ENCODE results near the gene ADGB.
"Not testable (repeated sequence)": the region's sequence is repeated elsewhere in the genome, so short reads cannot be mapped to it uniquely, and the experiment has no call there.

The ADGB gene

DNA sequence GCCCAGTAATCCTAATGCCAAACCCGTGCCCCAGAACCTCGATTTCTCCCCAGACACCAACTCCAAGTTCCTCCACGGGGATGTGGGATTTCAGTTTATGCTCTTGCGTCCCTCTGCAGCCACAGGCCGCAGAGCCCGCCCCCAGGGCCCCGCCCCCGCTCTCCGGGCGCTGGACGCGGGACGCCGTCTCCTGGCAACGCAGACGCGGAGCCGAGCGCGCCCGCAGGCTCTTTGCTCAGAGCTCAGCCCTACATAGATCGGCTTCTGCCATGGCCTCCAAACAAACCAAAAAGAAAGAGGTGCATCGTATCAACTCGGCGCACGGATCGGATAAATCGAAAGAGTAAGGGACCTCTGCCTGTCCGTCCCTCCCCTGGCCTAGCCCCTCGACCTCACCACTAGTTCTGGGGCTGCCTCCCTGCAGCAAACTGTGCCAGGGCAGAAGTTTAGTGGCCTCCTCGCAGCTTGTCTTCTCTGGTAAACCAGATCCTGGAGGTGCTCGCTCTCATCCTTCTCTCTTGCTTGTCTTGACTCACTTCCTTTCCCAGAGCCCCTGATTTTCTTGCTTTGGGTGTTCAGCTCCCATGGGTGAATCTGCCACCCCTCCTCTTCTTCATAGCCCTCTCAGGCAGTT, at the start of gene ADGB:
Gene ADGB (plus strand): TSS at position 201 of the 634 bp plus-strand sequence. CDS start 69 bp downstream, at position 270.
- TF ChIP-seq, protein P1, sequence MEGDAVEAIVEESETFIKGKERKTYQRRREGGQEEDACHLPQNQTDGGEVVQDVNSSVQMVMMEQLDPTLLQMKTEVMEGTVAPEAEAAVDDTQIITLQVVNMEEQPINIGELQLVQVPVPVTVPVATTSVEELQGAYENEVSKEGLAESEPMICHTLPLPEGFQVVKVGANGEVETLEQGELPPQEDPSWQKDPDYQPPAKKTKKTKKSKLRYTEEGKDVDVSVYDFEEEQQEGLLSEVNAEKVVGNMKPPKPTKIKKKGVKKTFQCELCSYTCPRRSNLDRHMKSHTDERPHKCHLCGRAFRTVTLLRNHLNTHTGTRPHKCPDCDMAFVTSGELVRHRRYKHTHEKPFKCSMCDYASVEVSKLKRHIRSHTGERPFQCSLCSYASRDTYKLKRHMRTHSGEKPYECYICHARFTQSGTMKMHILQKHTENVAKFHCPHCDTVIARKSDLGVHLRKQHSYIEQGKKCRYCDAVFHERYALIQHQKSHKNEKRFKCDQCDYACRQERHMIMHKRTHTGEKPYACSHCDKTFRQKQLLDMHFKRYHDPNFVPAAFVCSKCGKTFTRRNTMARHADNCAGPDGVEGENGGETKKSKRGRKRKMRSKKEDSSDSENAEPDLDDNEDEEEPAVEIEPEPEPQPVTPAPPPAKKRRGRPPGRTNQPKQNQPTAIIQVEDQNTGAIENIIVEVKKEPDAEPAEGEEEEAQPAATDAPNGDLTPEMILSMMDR (IDR thresholded peaks at IDR 0.05; ENCODE audit: borderline replicate concordance, insufficient read depth, low read depth, low read length), result no peak
- no peak within 1 kb of the TSS for H3K4me3 ChIP-seq (ENCODE audit: low read depth, low read length)

DNA sequence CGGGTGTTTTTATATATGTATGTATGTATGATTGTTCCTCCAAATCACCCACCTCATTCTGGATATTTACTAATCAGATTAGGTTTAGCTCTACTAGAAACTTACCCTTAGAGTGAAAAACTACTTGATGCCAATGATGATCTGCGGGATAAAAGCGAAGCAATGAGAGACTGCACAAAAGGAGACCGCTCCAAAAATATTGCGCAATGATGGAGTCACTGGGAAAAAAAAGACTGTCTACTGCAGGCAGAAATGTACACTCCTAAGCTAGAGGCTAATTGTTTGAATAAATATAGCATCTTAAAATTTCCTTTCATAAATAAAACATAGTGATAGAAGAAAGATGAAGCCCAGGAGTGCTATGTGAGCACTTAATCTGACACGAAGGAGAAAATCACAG, 47.9 kb upstream of the ADGB start:
- TF ChIP-seq, protein P1 (IDR thresholded peaks at IDR 0.05; ENCODE audit: borderline replicate concordance, insufficient read depth, low read depth, low read length), result no peak

GRCh38 chr6:146551545-146551944, 47.2 kb upstream of the ADGB start:
- no peak overlapping the region for H3K4me3 ChIP-seq (ENCODE audit: low read depth, low read length)
- TF ChIP-seq, protein P1 (IDR thresholded peaks at IDR 0.05; ENCODE audit: borderline replicate concordance, insufficient read depth, low read depth, low read length), result no peak

More for the DNA sequence above, 47.9 kb upstream of the ADGB start:
- no peak overlapping the region for H3K4me3 ChIP-seq (ENCODE audit: low read depth, low read length)

GRCh38 chr6:146553377-146554135, 45.2 kb upstream of the ADGB start:
- H3K4me3 ChIP-seq (ENCODE audit: low read depth, low read length), result no peak overlapping the region
- TF ChIP-seq, protein P1 (IDR thresholded peaks at IDR 0.05; ENCODE audit: borderline replicate concordance, insufficient read depth, low read depth, low read length), result no peak

DNA sequence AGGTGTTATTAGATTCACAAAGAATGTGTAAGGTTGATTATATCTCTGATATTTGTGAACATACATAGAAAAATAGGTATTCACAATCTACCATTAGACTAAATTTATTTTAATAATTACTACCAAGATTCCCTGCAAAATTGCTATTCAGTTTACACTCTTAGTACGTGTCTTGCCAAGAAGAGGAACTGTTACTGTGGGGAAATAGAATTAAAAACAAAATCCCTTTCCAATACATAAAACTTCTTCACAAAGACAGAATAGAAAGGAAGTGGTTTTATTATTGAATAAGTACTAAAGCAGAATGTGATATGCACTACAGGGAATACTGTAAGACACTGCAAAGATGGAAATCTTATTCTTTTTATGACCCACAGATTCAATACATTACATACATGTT, 38.2 kb upstream of the ADGB start:
- no peak overlapping the region for H3K4me3 ChIP-seq (ENCODE audit: low read depth, low read length)
- TF ChIP-seq, protein P1 (IDR thresholded peaks at IDR 0.05; ENCODE audit: borderline replicate concordance, insufficient read depth, low read depth, low read length), result no peak

DNA sequence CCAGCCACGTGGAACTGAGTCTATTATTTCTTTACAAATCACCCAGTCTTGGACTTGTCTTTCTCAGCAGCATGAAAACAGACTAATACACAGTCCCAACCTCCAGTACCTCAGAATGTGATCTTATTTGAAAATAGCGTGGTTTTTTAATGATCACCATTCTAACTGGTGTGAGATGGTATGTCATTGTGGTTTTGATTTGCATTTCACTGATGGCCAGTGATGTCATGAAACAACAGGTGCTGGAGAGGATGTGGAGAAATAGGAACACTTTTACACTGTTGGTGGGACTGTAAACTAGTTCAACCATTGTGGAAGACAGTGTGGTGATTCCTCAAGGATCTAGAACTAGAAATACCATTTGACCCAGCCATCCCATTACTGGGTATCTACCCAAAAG, 32.1 kb upstream of the ADGB start:
- H3K4me3 ChIP-seq (ENCODE audit: low read depth, low read length), result not testable (repeated sequence)

DNA sequence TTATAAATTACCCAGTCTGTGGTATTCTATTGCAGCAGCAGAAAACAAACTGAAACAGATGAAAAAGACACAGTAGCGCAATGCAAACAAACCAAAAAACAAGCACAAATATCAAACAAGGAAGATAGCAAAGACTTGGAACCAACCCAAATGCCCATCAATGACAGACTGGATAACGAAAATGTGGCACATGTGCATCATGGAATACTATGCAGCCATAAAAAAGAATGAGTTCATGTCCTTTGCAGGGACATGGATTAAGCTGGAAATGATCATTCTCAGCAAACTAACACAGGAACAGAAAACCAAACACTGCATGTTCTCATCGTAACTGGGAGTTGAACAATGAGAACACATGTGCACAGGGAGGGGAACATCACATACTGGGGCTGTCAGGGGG, 30.2 kb upstream of the ADGB start:
- not testable (repeated sequence) for H3K4me3 ChIP-seq (ENCODE audit: low read depth, low read length)

DNA sequence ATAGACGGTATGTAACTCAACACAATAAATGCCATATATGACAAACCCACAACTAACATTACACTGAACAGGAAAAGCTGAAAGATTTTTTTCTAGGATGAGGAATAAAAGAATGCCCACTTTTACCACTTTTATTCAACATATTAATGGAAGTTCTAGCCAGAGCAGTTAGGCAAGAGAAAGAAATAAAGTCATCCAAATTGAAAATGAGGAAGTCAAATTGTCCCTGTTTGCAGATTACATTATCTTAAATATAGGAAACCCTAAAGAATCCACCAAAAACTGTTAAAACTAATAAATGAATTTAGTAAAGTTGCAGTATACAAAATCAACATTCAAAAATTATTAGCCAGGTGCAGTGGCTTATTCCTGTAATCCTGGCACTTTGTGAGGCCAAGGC, 24.6 kb upstream of the ADGB start:
- TF ChIP-seq, protein P1 (IDR thresholded peaks at IDR 0.05; ENCODE audit: borderline replicate concordance, insufficient read depth, low read depth, low read length), result no peak
- H3K4me3 ChIP-seq (ENCODE audit: low read depth, low read length), result no peak overlapping the region
